ENCODE results near the gene ROBO2. TPM values are rescaled to one million over a fixed set of nuclear protein-coding genes. Genes with fewer than 3 reads are reported as not detected.

The ROBO2 gene
- total and polyA plus RNA-seq, 10 of the 15 experiments (the other 5 are each of a cell fraction or from before 2014, with no cell fraction given), result 0.22 to 2.5 (median 0.81) TPM

DNA sequence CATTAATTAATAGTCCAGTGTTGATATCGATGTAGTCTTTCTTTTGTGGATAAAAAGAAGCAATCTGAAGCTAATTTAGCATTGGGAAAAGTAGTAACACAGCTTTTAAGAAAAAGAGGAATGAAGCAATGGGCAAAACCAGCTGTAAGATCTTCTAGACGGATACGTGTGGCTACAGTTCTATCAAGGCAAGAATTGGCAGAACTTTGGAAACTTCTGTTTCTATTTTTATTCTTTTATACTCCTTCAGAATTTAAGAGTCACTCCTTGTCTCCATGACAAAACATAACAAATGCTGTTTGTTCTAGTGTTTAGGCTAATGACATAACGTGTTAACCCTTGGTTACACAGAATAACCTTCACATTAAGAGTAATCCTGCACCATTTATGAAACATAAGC lies 289.2 kb downstream of the ROBO2 start:
- TF ChIP-seq SRF (IDR thresholded peaks at IDR 0.05; ENCODE audit: low read depth in 2 of 2, low read length in 2 of 2) (no peak), NR2C1 (IDR thresholded peaks at IDR 0.05) (no peak), STAT3 (IDR thresholded peaks at IDR 0.05; ENCODE audit: low read depth, low read length) (no peak)
- Histone ChIP-seq H3K4me3 (no peak overlapping the region), H4K20me1 (ENCODE audit: control insufficient read depth, insufficient read depth) (no peaks in the 10 kb centered on the region), H3K79me2 (ENCODE audit: control insufficient read depth, insufficient read depth, low read length) (no peaks in the 10 kb centered on the region), H3K4me1 (ENCODE audit: control insufficient read depth, insufficient read depth, low read length) (no peaks in the 10 kb centered on the region), H3K4me2 (ENCODE audit: control insufficient read depth, insufficient read depth) (no peak overlapping the region), H2AFZ (ENCODE audit: control insufficient read depth, low read depth, low read length) (no peak overlapping the region), H3K27ac (ENCODE audit: control insufficient read depth, insufficient read depth) (no peak overlapping the region), H3K9ac (ENCODE audit: control insufficient read depth, insufficient read depth, low read length) (no peak overlapping the region), H3K9me3 (replicated peaks; ENCODE audit: control insufficient read depth, insufficient read depth, low read length) (no peaks in the 10 kb centered on the region), H3K27me3 (replicated peaks in 1 of 2; ENCODE audit: control insufficient read depth in 2 of 2, insufficient read depth in 2 of 2, low read length in 1 of 2) (no peaks in the 10 kb centered on the region), H3K36me3 (ENCODE audit: control insufficient read depth in 2 of 2, insufficient read depth in 2 of 2, low read length in 1 of 2) (no peaks in the 10 kb centered on the region)
- ChIA-PET SMC1A (ENCODE audit: uncharacterized antibody, unreplicated experiment) (interaction anchor here (1.1 kb wide), 1 partner anchor 8 kb away, joined by 3 read pairs; no protein-coding TSS in a partner anchor), CTCF (interaction anchor here (1.3 kb wide), 1 partner anchor 8 kb away, joined by 5 read pairs; no protein-coding TSS in a partner anchor), POLR2A (no interaction called here), RAD21 (ENCODE audit: unreplicated experiment) (no interaction called here)
- intact Hi-C loops (cut with micrococcal nuclease; ENCODE audit: unreplicated experiment) (no loop called here), in situ Hi-C loops (cut with MboI) (no loop called here)
- no TSS peak for BruUV-seq (replicated peaks)
- FAIRE-seq, result no peak
- WGBS (ENCODE audit: insufficient coverage, insufficient replicate concordance, low lambda C conversion rate, missing lambda C conversion rate), result 46% methylated on average over 4 of the region's 4 CpGs
- no peak for DNase-seq (ENCODE audit: low read depth, low spot score)
- ATAC-seq, result no peak

- WGBS (ENCODE audit: insufficient coverage, insufficient replicate concordance, low lambda C conversion rate, missing lambda C conversion rate), result 27% methylated on average over 5 of the region's 5 CpGs
- no peak overlapping the region for H3K4me2 ChIP-seq (ENCODE audit: control insufficient read depth, insufficient read depth)
- ChIA-PET CTCF (interaction anchor here (0.6 to 1.1 kb wide), 3 partner anchors 10 to 512 kb away, joined by 3 to 4 read pairs (median 3); no protein-coding TSS in a partner anchor), RAD21 (ENCODE audit: unreplicated experiment) (no interaction called here), SMC1A (ENCODE audit: uncharacterized antibody, unreplicated experiment) (interaction anchor here (0.6 kb wide), 1 partner anchor 107 kb away, joined by 3 read pairs; no protein-coding TSS in a partner anchor), POLR2A (no interaction called here)
- no peak overlapping the region for H3K27ac ChIP-seq (ENCODE audit: control insufficient read depth, insufficient read depth)
- no peaks in the 10 kb centered on the region for H3K9me3 ChIP-seq (replicated peaks; ENCODE audit: control insufficient read depth, insufficient read depth, low read length)
- no peaks in the 10 kb centered on the region for H4K20me1 ChIP-seq (ENCODE audit: control insufficient read depth, insufficient read depth)
- intact Hi-C loops (cut with micrococcal nuclease; ENCODE audit: unreplicated experiment) (no loop called here), in situ Hi-C loops (cut with MboI) (no loop called here)
- H3K4me3 ChIP-seq, result no peak overlapping the region
- no peaks in the 10 kb centered on the region for H3K27me3 ChIP-seq (replicated peaks in 1 of 2; ENCODE audit: control insufficient read depth in 2 of 2, insufficient read depth in 2 of 2, low read length in 1 of 2)
- no peaks in the 10 kb centered on the region for H3K79me2 ChIP-seq (ENCODE audit: control insufficient read depth, insufficient read depth, low read length)
- no peak overlapping the region for H3K9ac ChIP-seq (ENCODE audit: control insufficient read depth, insufficient read depth, low read length)
- ATAC-seq, result no peak
- no peak overlapping the region for H2AFZ ChIP-seq (ENCODE audit: control insufficient read depth, low read depth, low read length)
- BruUV-seq (replicated peaks), result no TSS peak
- no peak for FAIRE-seq
- DNase-seq (ENCODE audit: low read depth, low spot score), result no peak
- H3K36me3 ChIP-seq (ENCODE audit: control insufficient read depth in 2 of 2, insufficient read depth in 2 of 2, low read length in 1 of 2), result no peaks in the 10 kb centered on the region
- H3K4me1 ChIP-seq (ENCODE audit: control insufficient read depth, insufficient read depth, low read length), result no peaks in the 10 kb centered on the region
- TF ChIP-seq STAT1 (conservative IDR thresholded peaks at IDR 0.05) (no peak), MEF2B (IDR thresholded peaks at IDR 0.05; ENCODE audit: partially characterized antibody, poor library complexity, severe bottlenecking) (no peak), POU2F2 (IDR thresholded peaks at IDR 0.05; ENCODE audit: borderline replicate concordance, low read depth, low read length) (no peak), TCF3 (IDR thresholded peaks at IDR 0.05; ENCODE audit: borderline replicate concordance, insufficient read depth, low read depth, low read length) (no peak), HSF1 (IDR thresholded peaks at IDR 0.05; ENCODE audit: low read depth, low read length) (no peak), DPF2 (IDR thresholded peaks at IDR 0.05) (no peak), FOXK2 (IDR thresholded peaks at IDR 0.05) (no peak), RELA (IDR thresholded peaks at IDR 0.05; ENCODE audit: borderline replicate concordance, partially characterized antibody) (no peak)
These were observed 298.3 kb downstream of the ROBO2 start for GRCh38 chr3:77338195-77338594.

Measured in GM12878 (cell line).